Esophagus muscularis mucosa (tissue), 4 donors: ENCODE data around the gene PEX7.

Source experiments
- CTCF ChIP-seq, 3 experiments: fragments of 200-600 bp in 2 of 3; fragments of 450-650 bp in 1 of 3; sonication (generic) in 2 of 3; IDR thresholded peaks; one replicate each; pipeline ENCODE4 v1.5.1; 2017 to 2019; ENCODE audit warnings: antibody characterized with exemption in 3 of 3, mild to moderate bottlenecking in 2 of 3, moderate library complexity in 1 of 3
- EP300 ChIP-seq: sonication (generic); formaldehyde crosslinking; IDR thresholded peaks from one replicate; pipeline ENCODE4 v1.6.1; 2017; ENCODE audit warnings: antibody characterized with exemption
- POLR2A ChIP-seq: fragments of 450-650 bp; IDR thresholded peaks from one replicate; pipeline ENCODE4 v1.6.1; 2017; ENCODE audit warnings: antibody characterized with exemption, moderate library complexity, mild to moderate bottlenecking, low read depth

- TF ChIP-seq POLR2A (no peak), CTCF (IDR thresholded peaks at IDR 0.05) (no peak), EP300 (no peak)
Observed at GRCh38 chr6:136860043-136860442, 37.7 kb downstream of the PEX7 start.
